ENCODE data around the gene BRPF1.

GRCh38 chr3:9682096-9682495, 49.4 kb upstream of the BRPF1 start:
- TF ChIP-seq EZH2 (optimal IDR thresholded peaks at IDR 0.05; ENCODE audit: low read depth, low read length) (no peak), CTCF (IDR thresholded peaks at IDR 0.05; ENCODE audit: low read length) (no peak), EZH2phosphoT487 (IDR thresholded peaks at IDR 0.05; ENCODE audit: low read length) (no peak)
